ENCODE measurements around the gene ZNF618.

The ZNF618 gene

DNA sequence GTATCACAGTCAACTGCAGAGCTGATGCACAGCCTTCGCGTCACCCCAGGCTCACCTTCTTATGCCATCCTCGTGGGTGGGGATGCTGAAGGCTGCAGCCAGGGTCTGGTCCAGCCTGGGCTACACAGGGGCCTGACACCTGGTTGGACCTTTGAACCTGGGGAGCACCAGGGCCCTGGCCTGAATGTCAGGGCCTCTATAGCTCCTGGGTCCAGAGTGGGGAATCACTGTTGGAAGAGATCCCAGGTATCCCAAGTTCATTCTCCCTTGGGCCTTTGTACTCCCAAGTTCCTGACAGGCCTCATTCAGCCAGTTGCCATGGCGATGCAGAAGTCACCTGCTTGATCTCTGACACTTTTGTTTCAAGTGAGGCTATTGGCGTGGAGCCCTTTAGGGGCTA lies 43.8 kb downstream of the ZNF618 start:
- no peak overlapping the region for H3K4me3 ChIP-seq (replicated peaks; ENCODE audit: low read depth, low read length)
- DNase-seq (ENCODE audit: extremely low read depth, low read depth): no peak
- TF ChIP-seq, protein P1, sequence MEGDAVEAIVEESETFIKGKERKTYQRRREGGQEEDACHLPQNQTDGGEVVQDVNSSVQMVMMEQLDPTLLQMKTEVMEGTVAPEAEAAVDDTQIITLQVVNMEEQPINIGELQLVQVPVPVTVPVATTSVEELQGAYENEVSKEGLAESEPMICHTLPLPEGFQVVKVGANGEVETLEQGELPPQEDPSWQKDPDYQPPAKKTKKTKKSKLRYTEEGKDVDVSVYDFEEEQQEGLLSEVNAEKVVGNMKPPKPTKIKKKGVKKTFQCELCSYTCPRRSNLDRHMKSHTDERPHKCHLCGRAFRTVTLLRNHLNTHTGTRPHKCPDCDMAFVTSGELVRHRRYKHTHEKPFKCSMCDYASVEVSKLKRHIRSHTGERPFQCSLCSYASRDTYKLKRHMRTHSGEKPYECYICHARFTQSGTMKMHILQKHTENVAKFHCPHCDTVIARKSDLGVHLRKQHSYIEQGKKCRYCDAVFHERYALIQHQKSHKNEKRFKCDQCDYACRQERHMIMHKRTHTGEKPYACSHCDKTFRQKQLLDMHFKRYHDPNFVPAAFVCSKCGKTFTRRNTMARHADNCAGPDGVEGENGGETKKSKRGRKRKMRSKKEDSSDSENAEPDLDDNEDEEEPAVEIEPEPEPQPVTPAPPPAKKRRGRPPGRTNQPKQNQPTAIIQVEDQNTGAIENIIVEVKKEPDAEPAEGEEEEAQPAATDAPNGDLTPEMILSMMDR (IDR thresholded peaks at IDR 0.05; ENCODE audit: low read depth, low read length, missing control alignments): no peak

DNA sequence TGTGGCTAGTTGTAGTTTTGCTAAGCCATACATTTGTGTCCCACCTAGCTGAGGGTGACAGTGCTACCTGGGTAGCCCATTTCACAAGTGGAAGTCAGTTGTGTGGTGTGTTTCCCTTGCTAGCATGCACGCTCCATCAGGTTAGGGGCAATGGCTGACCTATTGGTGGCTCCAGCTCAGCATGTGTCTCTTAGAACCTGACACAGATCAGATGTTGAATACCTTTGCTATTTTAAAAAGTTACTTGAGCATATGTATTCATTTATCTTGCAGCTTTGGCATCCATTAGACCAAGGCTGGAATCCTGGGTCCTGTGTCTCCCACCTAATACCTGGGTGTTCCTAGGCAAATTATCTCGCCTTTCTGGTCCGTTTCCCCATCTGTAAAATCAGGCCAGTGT lies 44.8 kb downstream of the ZNF618 start:
- DNase-seq (ENCODE audit: extremely low read depth, low read depth): no peak
- no peak overlapping the region for H3K4me3 ChIP-seq (replicated peaks; ENCODE audit: low read depth, low read length)
- TF ChIP-seq, protein P1 (IDR thresholded peaks at IDR 0.05; ENCODE audit: low read depth, low read length, missing control alignments): no peak

DNA sequence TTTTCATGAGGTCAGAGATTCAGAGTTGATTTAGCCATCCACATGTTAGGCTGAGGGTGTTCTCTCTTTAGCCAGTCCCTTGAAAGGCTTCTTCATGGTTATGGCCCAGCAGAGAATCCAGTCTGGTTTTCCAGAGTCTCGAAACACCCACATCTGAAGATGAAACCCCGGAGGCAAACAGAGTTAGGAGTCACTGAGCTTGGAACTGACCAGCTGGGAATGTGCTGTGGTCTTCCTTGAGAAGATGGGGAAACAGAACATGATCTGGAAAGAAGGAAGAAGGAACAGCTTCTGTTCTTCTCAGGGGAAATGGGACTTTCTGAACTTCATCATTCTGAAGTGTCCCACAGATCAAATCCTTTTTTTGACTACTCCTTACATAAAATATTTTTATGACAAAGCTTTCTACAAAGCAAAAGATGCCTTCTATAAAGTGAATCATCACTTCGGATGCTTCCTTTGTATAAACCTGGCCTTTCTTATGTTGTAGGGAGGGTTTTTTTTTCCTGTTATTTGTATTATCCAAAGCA lies 45.4 kb downstream of the ZNF618 start:
- no peak for DNase-seq (ENCODE audit: extremely low read depth, low read depth)
- no peak overlapping the region for H3K4me3 ChIP-seq (replicated peaks; ENCODE audit: low read depth, low read length)
- TF ChIP-seq, protein P1 (IDR thresholded peaks at IDR 0.05; ENCODE audit: low read depth, low read length, missing control alignments): no peak

DNA sequence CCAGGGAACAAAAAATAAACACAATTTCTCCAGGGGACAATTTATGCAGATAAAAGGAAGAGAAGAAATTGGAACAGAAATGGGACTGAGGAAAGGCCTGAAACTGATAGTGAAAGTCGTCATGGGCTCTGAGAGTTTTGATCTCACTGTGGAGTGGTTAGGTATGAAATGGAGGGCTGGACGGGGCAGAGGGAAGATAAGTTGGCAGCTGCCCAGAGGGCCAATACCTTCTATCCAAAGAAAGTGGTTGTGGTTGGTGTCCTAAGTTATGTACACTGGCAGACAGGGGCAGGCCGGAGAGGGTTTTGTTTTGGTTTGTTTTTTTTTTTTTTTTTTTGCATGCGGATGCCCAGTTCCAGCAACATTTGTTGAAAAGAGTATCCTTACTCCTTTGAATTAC lies 46.1 kb downstream of the ZNF618 start:
- no peak for DNase-seq (ENCODE audit: extremely low read depth, low read depth)
- TF ChIP-seq, protein P1 (IDR thresholded peaks at IDR 0.05; ENCODE audit: low read depth, low read length, missing control alignments): no peak
- no peak overlapping the region for H3K4me3 ChIP-seq (replicated peaks; ENCODE audit: low read depth, low read length)

DNA sequence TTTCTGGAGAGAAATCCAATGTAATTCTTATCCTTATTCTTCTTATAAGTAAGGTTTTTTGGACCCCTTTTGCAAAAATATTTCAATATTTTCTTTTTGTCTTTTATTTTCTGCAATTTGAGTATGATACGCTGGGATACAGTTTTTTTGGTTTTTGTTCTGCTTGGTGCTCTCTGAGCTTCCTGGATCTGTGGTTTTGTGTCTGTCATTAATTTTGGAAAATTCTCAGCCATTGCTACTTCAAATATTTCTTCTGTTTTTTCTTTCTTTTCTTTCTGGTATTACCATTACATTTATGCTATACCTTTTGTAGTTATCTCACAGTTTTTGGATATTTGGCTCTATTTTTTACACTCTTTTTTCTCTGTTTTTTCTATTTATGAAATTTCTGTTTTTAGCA lies 50.1 kb downstream of the ZNF618 start:
- TF ChIP-seq, protein P1 (IDR thresholded peaks at IDR 0.05; ENCODE audit: low read depth, low read length, missing control alignments): no peak
- H3K4me3 ChIP-seq (replicated peaks; ENCODE audit: low read depth, low read length): no peak overlapping the region
- DNase-seq (ENCODE audit: extremely low read depth, low read depth): no peak

DNA sequence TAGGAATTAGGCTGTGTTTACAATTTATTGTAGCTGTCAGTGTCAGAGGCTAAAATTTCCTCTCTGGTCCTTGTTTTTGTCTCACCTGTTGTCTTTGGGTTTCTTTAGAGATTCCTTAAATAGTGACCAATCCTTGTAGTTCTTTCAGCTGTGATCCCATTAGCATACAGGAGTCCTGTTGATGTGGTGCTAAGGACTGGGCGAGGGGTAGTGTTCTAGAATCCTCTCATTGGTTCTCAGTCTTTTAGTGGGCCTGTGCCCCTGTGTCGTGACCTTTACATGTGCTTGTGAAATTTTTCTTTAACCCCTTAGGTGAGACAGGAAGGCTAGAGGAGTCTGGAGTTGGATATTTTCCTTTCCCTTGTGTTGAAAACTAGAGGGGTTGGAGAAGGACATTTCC lies 51.2 kb downstream of the ZNF618 start:
- no peak overlapping the region for H3K4me3 ChIP-seq (replicated peaks; ENCODE audit: low read depth, low read length)
- no peak for DNase-seq (ENCODE audit: extremely low read depth, low read depth)
- TF ChIP-seq, protein P1 (IDR thresholded peaks at IDR 0.05; ENCODE audit: low read depth, low read length, missing control alignments): no peak

DNA sequence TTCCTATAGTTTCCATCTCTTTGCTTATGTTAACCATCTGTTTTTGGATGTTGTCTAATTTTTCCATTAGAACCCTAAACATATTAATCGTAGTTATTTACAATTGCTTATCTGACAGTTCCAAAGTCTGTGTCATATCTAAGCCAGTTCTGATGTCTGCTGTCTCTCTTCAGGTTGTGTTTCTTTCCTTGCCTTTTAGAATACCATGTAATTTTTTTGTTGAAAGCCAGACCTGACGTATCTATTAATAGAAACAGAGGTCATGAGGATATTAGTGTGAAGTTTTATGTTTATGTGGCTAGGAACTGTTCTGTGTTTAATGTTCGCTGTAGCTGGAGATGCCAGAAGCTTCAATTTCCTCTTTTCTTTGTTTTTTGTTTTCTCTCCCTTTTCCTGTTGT lies 52.2 kb downstream of the ZNF618 start:
- H3K4me3 ChIP-seq (replicated peaks; ENCODE audit: low read depth, low read length): no peak overlapping the region
- TF ChIP-seq, protein P1 (IDR thresholded peaks at IDR 0.05; ENCODE audit: low read depth, low read length, missing control alignments): no peak
- DNase-seq (ENCODE audit: extremely low read depth, low read depth): no peak
